T-helper 1 cell (primary cell): ENCODE measurements around the gene CACNA2D1.
"Not testable (repeated sequence)": the region's sequence is repeated elsewhere in the genome, so short reads cannot be mapped to it uniquely, and the experiment has no call there.

Experiments
- DNase-seq, 5 donors: peaks; one replicate each; pipeline ENCODE4 v3.0.0-alpha.2; 2012 to 2020

CACNA2D1 gene

GRCh38 chr7:82433507-82433906 lies 10.1 kb downstream of the CACNA2D1 start:
- DNase-seq = no peak

DNA sequence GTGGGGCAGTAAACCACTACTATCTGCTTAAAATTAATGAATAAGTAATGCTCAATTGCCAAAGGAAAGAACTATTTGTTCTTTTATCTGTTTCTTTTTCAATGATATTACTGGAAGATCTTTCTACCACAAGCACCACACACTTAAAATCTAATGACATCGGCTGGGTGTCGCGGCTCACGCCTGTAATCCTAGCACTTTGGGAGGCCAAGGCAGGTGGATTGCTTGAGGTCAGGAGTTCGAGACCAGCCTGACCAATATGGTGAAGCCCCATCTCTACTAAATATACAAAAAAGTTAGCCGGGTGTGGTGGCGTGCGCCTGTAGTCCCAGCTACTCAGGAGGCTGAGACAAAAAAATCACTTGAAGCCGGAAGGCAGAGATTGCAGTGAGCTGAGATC lies 10.8 kb downstream of the CACNA2D1 start:
- not testable (repeated sequence) for DNase-seq

GRCh38 chr7:82430500-82431465 lies 12.8 kb downstream of the CACNA2D1 start:
- DNase-seq = no peak

GRCh38 chr7:82429408-82429807 lies 14.2 kb downstream of the CACNA2D1 start:
- no peak for DNase-seq

DNA sequence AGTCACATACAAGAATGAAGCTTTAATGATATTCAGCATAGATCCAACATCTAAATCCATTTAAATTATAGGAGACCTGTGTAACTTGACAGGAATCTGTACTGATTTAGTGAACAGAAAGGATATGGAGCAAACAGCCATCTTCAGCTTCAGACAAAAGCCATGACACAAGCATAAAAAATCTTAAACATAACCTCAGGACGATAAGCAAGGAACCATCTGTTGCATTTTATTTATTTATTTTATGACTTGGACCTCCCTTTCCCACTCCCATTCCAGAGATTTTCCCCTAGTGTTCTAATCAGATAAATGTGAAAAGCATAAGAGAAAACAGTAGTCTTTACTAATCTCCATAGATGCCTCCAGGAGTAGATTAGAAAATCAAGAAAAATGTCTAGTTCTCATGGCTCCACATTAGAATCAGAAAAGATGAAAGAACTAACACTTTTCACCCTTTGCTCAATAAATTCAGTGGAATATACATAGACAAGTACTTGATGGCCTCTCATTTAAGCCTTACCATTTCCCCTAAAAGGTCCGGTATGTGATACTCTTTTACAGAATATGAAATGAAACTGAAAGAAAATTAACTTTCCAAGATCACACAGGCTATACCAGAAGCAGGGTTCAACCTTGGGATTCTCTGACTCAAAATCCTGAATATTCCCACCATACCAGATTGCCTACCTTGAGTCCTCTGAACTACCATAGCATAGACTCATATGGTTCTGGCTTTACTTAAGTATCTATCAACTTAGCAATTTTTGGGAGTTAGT lies 15.2 kb downstream of the CACNA2D1 start:
- no peak for DNase-seq

GRCh38 chr7:82423446-82423845 lies 20.1 kb downstream of the CACNA2D1 start:
- no peak for DNase-seq

DNA sequence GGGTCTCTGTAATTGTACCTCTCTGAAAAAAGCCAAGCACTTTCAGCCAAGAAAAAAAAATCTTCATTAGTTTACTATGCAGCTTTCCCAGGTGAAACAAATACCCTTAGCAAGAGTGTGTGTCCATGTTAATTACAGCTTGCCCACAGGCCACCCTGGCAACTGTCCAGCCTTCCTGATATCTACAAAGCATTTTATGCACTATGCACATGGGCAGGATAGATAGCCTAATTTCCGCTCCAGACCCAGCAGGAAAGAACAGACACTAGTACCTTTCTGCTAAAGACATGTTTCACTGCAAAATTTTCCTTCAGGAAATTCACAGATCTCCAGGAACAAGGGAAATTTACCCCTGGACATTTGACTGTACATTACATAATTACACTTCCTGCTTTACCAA lies 24.4 kb downstream of the CACNA2D1 start:
- no peak for DNase-seq

DNA sequence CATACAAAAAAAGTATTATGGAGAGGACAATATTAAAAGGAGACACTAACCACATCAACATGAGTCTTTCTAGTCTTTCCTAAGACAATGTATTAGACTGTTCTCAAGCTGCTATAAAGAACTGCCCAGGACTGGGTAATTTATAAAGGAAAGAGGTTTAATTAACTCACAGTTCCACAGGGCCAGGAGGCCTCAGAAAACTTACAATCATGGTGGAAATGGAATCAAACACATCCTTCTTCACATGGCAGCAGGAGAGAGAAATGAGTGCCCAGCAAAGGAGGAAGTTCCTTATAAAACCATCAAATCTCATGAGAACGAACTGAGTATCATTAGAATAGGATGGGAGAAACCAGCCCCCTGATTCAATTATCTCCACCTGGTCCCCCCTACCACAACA lies 25.7 kb downstream of the CACNA2D1 start:
- DNase-seq = no peak

DNA sequence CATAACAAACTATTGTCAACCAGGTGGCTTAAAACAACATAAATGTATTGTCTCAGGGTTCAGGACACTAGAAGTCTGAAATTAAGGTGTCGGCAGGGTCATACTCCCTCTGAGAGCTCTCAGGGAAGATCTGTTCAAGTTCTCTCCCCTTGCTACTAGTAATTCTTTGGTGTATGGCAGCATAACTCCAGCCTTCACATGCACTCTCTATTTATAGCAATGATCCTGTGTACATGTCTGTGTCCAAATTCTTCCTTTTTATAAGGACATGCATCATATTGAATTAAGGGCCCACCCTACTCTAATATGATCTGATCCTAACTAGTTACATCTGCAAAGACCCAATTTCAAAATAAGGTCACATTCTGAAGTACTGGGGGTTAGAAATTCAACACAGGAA lies 27.2 kb downstream of the CACNA2D1 start:
- DNase-seq = no peak

DNA sequence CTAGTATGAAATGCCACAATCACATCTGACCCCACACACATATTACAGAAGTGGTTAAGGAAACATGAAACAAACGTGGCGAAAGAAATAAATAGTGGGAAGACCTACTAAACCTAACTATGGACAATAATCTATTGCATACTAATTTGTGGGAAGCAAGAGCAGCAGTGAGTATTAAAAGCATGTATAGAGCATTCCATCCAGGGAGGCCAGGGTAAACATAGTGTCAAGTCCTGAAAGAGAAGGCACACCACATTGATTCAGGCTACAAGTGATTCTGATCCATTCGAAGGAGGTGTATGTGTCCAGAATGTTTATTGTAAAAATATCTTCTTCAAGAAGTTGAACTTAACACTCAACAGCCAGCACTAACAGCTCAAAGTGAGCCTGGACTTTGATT lies 29.2 kb downstream of the CACNA2D1 start:
- no peak for DNase-seq

DNA sequence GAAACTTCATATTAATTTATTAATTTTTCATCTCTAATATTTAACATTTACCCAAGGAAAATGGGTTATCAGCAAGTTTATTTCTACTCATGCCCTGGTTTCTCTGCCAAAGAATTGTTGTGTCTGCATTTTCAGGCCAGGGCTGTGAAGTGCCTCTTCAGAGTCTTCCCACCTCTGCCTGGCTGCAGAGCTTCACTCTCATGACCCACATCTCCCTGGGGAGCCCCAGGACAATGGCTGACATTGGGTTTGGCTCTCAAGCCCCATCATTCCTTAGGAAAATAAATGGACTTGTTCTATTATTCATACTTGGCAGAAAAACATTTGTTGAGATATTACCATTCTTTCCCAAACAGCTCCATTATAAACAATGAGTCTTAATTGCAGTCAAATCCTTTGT lies 30.3 kb downstream of the CACNA2D1 start:
- no peak for DNase-seq

GRCh38 chr7:82411732-82412131 lies 31.8 kb downstream of the CACNA2D1 start:
- DNase-seq = no peak

DNA sequence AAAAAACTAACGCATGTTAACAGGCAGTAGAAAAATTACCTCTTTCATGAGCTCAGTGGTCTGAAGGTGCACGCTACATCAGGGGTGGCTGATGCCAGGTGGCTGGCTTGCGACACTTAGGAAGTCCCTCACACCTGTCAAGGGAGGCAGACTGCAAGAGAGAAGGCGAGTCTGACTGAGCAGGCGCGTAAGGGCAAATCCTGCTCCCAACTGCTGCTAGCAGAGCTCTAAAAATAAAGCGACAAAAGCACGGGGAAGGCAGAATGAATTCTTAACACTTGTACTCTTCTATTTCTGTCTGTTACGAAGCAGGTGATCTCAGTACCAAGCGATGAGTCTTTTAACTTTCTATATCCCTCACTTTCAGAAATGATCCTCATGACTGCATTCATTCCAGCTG lies 33.1 kb downstream of the CACNA2D1 start:
- DNase-seq = no peak

DNA sequence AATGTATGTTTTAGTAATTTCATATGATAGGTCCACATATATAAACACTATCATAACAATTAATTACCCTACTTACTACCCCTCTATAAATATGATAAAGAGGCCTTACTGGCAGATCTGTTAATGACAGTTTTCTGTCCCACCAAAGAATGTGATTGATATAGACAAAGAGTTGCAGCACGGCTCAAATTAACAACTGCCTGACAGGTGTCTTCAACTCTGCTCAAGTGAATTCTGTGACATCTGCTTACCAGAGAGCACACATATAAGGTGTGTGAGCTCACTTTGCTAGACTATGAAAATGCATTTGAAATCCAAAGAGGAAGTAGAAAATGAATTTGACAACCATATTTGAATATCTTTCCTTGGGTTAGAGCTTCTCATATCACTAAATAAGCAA lies 36.6 kb downstream of the CACNA2D1 start:
- no peak for DNase-seq

- no peak for DNase-seq
Measured at GRCh38 chr7:82405301-82405700, 38.3 kb downstream of the CACNA2D1 start.

DNA sequence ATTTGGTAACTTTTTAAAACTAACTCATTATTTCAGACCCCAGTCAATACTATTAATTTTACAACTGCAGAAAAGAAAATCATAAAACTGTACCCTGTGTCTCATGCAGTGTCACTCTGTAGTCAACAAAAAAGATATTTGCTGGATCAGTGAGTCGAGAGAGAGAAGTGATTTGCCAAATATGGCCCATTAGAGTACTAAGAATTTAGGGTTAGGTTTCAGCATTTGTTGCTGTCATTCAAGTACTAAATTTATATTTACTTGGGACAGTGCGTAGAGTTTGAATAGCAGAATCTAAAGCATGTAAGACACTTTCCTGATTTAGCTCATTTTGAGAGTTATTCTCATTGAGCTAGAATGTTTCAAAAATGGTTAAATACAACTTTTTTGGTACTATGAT lies 38.9 kb downstream of the CACNA2D1 start:
- DNase-seq = no peak

GRCh38 chr7:82404094-82404493 lies 39.5 kb downstream of the CACNA2D1 start:
- DNase-seq = no peak

DNA sequence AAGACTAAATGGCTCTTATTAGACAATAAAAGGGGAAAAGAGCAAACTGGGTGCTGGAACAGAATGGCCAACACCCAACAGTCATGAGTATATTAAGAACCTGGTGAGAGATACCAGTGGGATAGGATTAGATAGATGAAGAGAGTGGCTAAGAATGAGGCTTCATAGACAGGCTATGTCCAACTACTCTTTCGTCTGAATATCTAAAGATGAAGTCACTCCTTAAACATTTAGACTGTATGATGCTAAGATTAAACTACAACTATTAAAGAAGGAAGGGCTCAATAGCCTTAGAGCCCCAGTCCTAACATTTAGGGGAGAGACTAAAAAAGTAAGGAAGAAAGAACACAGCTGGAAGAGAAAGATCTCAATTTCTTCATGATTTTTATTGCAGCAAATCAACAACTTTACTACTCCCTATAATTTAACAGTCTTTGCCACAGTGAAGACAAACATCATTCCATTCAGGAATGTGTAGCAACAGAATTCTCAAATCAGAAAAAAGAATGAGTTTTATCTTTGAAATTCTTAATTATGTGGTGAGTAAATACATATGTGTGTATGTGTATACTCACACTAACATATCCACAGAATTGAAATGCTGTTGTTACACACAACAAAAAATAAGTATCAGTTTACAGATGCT lies 45.6 kb downstream of the CACNA2D1 start:
- no peak for DNase-seq

DNA sequence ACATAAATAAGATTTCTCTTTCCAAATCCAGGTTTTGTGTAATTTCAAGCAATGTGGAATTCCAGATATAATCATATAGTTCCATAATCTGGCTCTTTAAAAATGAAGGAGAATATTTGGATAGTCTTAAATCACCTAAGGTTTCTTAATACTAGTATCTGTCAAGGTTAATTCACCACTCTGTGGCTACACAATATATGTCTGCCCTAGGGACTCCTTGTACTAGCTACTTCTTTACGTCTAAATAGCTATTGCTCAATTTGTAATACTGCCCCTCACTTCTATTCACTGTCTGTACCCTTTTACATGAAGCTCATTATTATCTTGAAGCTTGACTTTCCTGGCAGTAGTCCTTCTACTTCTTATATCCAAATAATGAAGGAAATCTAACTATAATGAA lies 47.2 kb downstream of the CACNA2D1 start:
- no peak for DNase-seq

GRCh38 chr7:82395147-82395546 lies 48.4 kb downstream of the CACNA2D1 start:
- no peak for DNase-seq

DNA sequence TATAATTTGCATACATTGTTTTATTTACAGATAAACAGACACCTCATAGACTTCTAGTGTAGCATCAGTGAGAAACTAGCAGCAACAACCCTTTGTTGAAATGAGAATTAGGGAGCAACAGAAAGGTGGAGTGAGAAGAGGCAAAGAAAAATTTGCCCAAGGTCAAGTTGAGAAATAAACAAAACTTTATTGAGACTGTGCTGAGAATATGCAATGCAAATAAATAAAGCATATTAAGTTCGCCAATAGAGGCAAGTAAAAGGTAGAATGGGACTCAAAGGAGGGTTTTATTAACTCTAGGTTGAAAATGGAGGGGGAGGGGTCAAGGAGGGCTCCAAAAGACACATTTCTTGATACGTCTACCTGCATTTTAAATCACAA lies 49.7 kb downstream of the CACNA2D1 start:
- no peak for DNase-seq

DNA sequence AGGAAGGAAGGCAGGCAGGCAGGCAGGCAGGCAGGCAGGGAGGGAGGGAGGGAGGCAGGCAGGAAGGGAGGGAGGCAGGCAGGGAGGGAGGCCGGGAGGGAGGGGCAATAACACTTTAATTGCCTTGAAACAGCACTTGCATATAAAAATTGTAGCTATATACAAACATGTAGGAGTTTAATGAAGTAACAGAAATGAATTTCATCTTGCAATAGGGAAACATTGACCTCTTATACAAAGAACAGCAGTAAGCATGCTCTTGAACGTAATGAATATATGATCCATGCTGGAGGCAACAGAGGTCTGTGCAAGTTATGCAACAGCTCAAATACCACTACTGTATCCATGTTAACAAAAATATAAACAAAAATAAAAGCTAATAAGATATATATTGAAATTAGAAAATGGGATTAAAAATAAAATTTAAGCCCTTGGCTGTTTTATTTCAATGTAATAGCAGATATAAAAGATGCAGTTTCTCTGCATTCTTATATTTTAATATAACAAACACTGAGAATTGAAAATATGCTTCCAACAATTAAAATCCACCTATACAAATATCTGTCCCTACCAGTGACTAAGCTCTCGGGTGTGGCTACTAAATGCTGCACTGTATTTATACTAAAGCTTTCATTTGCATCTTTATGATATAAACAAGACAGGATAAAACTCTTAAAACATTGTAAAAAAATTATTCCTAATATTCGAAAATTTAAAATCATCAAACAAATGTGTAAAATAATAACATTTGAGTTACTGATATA lies 50.3 kb downstream of the CACNA2D1 start:
- DNase-seq = no peak

GRCh38 chr7:82390936-82391335 lies 52.6 kb downstream of the CACNA2D1 start:
- DNase-seq = no peak
